Left forelimb (tissue), 1 donor: ENCODE measurements around the gene OTUB2.
A peak's percentile ranks its signal among the peaks of the same experiment; 100 is the strongest.

Experiments
- DNase-seq: peaks from one replicate; pipeline ENCODE4 v3.0.0-alpha.2; 2018; ENCODE audit warnings: low spot score

The OTUB2 gene

DNA sequence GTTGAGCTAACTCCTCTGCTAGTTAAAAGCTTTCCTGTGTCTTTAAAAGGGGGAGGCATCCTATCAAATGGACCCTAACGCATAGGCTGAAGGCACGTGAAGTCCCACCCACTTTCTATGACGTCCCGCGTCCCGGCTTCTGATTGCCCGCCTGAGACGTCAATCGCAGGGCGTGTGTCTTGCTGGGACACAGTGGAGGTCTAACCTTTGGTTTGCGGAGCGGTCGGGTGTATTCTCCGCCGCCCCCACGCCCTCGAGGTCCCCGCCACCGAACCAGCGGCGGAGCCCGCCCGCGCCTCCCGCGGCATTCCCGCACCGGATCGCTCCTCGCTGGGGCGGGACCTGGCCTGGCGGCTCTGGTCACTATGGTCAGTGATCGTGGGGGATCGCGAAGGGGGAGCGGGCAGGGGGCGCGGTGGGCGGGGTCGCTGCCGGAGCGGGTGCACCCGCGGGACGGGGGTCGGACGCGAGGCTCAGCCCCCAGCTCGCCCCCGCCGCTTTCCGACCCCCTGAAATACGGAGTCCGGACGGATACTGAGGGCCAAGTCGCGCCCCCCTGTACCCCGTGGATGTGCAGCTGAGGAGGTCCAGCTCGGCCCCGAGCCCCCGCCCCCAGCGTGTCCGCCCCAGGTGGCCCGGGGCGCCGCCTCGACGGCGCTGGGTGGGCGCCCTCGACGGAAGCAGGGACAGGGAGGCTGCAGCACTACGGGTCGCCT is at the start of gene OTUB2:
Gene OTUB2 (plus strand): TSS at position 168 of the 716 bp plus-strand sequence. CDS start 198 bp downstream, at position 366.
- peak; percentile 98 for DNase-seq

DNA sequence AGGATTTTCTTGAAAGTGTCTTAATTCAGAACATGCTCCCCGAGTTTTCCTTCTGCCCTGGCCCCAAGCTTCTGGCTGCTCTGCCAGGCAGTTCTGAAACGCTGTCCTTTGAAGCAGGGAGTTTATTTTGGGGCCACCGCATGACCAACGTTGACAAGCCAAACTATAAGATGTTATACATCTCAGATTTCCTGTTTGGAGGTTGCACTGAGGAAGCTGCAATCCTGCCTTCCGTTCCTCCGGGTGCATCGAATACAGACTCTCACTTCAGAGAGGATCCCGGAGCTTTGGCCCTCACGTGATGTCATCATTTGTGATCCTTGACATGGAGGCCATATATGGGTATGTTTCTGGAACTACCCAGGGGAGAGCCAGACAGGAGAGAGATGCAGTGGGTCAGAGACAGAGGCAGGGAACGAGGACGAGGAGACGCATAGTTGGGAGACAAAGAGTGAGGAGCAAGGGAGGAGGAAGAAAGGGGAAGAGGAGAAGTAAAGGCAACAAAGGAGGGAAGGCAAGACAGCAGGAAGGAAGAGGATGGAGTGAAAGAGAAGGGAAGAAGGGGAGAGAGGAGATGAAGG is 49.6 kb upstream of the OTUB2 start, which contains the start of gene ASB2:
Gene ASB2 (minus strand): TSS at position 94 of the 581 bp plus-strand sequence. CDS start 12,031 bp downstream, outside the sequence.
- DNase-seq = no peak

DNA sequence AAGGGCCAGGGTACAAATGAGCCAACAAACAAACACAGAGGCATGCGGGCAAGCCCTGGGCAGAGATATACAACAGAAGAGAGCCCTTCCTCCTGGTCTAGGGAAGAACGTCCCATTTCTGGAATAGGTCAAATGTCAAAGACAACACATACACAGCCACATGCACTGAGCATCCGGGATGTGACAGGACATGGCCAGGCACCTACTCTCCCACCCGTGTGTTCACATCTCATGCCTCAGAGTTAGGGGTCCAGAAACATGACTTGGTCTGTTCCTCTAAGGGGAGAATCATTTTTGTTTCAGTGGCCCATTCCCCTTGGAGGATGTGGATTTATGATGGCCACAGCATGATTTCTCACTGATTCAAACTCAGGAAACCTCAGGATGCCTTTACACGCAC is 49.0 kb upstream of the OTUB2 start:
- DNase-seq = no peak

DNA sequence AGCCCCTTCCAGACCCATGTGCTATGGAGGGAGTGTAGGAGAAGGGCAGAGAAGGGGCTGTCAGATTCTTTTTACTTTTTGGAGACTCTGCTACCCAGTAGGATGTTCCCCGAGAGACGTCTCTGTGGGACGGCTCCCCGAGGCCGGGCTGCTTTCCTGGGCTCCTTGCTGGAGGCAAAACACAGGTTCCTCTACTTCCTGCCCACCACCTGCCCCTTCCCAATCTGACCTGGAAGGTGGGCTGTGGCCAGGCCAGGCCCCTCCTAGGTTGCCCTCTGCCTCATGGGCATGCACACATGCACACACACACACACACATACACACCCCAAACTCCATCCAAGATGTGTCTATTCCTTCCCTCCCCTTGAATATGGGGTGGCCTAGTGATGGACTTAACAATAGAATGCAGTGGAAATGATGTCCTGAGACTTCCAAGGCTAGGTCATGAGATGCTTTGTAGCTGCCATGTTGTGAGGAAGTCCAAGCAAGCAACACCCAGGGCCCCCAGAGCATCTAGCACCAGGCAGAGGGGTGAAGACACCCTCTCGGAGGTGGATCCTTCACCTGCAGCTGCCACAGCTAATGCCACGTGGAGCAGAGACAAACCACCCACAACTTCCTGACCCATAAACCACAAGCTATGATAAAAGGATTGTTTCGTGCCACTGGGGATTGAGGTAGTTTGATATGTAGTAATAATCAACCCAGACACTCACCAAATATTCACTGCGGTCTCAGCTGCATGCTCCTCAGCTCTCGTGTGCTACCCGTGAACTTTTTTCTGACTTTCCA is 48.2 kb upstream of the OTUB2 start:
- no peak for DNase-seq

DNA sequence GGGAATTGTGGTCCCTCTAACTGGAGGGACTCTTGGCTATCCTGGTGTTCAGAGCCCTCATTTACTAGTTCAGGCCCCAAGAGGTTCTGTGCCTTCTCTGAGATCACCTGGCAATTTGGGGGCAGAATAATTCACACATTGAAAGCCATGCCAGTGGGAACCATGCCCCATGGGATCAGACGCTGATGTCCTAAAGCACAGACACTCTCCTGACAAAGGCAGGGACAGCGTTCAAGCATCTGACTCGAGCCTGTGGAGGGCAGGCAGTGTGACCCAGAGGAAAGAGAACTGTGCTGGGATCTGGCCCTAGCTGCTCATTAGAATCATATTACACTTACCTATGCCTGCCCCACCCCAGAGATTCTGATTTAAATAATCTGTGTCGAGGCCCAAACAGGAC is 47.4 kb upstream of the OTUB2 start:
- DNase-seq = no peak

DNA sequence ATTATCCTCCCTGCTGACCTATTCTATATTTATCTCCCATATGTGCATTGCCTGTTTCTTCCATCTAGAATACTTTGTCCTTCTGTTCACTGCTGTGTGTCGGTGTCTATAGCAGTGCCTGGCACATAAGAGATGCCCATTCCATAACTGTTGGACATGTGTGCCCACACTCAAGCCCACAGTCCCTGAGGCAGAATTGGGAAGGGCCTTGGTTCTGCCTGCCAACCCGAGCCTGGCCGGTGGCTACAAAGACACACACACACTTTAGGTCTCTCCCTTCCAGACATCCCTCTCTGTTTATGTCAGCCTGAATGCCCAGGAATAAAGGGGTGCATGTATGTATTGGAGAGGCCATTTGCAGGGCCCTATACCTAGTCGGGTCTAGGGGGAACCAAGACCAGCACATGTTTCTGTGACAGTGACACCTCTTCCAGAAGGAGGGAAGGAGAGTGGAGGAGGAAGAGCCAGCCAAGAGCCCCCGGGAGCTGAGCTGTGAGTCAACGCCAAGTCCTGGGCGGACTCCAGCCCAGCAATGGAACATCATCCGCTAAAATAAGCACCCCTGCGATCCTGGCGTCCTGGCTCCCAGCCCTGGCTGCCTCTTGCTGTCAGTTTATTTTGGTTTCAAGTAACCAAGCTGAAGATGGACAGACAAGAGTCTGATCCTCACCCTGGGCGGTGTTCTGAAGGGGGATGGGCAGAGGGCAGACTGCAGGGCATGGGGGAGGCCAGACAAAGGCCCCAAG is 45.5 kb upstream of the OTUB2 start:
- DNase-seq = no peak

DNA sequence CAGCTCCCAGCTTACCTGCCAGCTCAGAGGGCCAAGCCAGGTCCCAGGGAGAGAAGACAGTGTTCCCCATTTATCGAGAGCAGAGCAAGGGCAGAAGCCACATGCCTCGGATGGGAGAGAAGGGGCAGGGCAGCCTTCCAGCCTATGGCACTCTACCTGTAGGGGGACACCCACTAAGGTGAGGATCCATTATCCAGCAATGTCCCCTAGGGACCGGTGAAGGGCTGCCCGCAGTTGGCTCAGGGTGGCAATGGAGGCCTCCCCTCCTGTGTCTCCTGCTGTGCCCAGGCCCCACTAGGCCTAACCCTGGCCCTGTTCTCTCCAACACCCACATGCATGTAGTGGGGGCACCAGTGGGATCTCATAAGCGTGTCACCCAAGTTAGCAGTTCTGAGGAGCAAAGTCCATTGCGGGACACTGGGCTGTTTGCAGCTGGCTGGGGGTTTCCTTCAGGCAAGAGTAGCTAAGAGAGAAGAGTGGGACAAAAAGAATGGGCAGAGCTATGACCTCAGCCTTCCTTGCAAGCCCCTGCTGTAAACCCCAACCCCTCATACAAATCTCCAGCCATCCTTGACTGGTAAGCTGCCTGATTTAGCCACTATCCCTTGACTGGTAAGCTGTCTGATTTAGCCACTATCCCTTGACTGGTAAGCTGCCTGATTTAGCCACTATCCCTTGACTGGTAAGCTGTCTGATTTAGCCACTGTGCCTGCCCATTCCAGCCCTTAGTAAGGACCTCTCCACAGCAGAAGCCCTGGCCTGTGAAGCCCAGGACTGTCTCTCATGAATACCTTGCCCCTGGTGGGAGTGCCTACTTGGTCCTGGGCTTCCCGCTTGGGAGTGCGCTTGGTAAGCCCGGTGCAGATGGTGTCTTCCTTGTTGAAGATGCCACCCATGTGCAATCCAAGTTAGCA is 44.6 kb upstream of the OTUB2 start:
- DNase-seq = no peak

DNA sequence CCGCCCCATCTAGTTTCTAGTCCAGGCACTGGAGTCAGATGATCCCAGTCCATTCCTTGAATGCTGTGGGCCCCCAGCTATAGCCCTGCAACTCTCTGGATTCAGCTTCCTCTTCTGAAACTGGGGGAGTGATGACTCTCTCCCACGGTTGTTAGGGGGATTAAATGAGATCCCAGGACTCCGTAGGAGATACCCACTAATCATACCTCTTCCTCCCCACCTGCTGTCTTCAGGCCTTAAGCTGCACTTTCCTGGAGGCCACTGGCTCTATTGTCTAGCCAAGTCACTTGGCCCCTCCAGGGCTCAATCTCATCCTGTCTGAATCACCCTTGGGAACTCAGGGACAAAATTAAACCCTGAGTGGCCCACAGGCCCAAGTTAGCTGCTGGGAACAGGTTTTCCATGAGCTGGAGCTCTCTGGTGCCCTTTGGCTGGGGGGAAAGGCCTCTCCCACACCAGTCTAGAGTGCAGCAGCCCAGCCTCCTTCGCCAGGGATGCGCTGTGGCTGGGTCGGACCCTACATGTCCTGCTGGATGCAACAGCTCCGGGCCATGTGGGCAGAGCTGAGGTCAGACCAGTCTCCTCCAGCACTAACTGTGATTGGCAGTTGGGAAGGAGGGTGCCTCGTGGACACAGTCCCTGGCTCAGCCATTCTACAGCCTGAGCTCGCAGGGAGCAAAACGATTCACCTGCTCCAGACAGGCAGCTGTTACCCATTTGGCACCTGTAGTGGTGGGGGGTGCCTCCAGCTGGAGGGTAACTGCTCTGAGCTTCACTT is 43.7 kb upstream of the OTUB2 start:
- DNase-seq = no peak

DNA sequence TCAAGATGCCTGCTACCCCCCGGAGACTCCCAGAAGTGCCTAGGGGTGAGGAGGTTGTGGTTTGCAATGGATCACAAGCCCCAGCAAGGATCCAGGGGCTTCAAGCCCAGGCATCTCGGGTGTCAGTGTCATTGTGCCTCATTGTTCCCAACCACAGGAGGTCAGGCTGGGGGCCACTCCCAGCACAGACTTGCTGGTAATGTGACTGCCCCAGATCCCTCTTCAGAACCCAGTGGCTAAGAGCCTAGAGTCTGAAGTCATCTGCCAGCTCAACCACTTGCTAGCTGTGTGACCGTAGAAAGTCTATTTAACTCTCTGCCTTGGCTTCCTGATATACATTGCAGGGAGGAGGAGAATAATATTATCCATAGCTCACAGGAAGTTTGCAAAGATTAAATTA is 42.1 kb upstream of the OTUB2 start:
- DNase-seq = no peak

DNA sequence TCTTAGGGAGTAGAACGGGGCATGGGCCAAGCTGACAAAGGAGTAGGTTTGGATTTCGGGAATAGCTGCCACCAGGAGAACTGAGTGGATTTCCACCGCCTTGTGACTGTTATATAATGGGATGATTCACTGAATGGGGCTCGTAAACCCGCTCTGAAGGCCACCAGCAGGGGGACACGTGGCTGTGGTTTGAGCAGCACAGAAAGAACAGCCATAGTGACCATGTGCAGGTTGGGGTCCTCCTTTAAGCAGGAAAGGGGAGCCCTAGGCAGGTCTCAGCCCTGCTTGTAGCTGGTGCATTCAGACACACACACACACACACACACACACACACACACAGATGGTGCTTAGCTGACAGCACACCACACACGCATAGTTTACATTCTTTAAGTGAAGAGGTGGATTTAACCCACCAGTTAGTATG is 41.1 kb upstream of the OTUB2 start:
- no peak for DNase-seq

DNA sequence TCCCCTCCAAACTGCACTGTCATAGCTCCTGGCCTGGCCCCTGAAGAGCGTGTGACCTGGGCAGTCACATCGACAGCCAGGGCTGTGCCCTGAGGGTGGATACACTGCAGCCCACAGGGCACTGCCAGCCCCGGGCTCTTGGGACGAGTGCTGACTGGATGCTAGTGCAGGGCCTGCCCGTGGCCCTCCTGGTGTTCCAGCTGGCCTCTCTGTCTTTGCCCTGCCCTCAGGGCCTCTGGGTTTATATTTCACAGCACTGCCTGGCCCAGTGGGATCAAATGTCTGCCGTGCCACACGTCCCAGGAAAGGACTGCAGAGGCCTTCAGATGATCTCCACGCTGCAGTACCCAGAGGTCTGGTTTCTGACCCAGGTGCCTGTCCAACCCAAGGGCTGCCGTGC is 39.2 kb upstream of the OTUB2 start:
- no peak for DNase-seq

DNA sequence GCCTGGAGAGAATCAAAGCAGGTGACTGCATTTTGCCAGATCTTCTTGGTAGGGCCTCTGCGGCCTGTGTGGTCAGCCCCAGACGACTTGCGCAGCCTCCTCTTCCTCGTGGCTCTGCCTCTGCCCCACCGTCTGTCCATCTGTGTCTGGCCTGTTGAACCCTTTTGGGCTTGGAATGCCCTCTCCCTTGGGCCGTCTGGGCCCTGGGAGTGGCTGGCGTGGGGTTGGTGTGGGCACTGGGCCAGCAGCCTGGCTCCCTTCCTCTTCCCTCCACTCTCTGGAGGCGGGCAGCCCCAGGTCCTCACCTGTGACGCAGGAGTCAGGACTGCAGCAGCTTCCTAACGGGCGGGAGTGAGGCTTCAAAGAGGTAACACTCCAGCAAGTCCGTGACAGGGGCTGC is 38.8 kb upstream of the OTUB2 start:
- no peak for DNase-seq

DNA sequence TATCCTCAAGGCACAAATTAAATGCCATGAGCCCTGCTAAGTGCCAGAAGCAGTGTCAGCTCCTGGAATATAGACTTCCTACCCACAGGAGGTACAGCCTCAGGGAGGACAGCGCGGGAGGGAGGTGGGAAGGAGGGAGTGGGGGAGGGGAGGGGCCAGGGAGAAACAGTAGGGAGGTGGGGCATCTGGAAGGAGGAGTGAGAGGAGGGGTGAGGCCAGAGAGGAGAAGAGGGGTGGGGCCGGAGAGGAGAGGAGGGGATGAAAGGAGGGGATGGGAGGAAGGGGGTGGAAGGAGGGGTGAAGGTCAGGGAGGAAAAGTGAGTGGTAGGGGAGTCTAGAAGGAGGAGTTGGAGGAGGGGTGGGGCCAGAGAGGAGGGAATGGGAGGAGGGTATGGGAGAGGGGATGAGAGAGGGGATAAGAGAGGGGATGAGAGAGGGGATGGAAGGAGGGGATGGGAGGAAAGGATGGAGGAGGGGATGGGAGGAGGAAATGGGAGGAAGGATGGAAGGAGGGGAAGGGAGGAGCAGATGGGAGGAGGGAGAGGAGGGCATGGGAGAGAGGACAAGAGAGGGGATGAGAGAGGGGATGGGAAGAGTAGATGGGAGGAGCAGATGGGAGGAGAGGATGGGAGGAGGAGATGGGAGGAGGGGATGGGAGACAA is 38.2 kb upstream of the OTUB2 start:
- no peak for DNase-seq

DNA sequence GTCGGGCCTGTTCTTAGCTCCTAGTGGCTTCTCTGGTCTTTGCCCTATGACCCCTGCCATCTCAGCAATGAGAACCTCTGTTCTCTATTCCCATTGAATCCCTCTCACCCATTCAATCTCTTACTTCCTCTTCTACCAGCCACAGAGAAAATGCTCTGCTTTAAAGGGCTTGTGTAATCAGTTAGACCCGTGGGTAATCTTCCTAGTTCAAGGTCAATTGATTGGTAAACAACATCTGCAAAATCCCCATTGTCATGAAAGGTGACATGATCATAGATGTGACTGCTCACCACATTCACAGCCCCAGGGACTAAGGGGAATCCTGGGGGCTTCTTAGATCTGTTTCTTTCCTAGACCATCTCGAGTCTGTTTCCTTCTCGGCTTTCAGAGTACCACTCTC is 36.2 kb upstream of the OTUB2 start:
- DNase-seq = no peak

DNA sequence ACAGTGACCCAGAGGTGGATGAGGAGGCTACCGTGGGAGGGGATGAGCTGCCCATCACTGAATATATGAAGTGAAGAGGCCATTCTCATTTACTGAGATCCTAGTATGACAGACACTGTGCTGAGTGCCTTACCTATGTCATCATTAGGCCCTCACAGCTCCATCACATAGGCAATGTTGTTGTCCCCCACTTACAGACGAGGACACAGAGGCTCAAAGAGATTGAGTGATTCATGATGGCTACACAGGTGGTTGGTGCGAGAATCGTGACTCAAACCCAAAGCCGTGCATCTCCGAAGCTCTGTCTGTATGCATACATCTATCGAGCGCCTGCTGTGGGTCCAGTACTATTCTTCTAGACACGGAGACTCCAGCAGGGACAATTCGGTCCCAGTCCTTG is 34.9 kb upstream of the OTUB2 start:
- DNase-seq = no peak

DNA sequence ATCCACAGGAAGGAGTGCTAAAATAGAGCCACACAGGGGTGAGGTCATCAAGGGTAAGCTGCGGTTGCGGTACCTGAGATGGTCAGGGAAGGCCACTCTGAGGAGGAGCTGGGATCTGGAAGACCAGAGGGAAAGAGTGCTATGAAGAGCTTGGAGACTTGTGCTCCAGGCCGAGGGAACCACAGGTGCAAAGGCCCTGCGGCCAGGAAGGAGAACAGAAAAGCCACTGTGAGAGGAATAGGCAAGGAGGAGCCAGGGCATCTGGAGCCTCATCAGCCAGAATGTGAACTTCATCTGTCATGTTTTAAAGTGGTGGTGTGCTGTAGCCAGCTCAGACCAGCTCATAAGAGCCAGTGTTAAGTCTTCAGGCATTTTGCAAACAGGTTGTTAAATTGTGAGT is 34.5 kb upstream of the OTUB2 start:
- DNase-seq = no peak

DNA sequence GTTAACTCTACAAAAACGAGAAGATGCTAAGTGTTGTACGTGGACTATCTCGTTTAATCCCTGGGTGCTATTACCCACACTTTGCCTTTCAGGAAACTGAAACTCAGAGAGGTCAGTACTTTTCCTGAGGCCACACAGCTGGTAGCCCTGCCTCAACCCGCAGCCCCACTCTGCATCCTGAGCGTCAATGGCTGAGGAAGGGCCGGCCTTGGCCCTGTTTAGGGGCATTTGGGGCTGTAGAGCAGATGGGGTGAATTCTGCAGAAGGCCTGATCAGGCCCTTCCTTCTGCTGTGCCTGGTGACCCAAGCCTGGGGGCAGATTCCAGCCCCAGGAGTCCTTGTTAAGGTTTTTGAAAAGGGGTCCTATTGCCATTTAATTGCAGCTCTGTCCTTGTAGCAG is 32.8 kb upstream of the OTUB2 start:
- DNase-seq = no peak

DNA sequence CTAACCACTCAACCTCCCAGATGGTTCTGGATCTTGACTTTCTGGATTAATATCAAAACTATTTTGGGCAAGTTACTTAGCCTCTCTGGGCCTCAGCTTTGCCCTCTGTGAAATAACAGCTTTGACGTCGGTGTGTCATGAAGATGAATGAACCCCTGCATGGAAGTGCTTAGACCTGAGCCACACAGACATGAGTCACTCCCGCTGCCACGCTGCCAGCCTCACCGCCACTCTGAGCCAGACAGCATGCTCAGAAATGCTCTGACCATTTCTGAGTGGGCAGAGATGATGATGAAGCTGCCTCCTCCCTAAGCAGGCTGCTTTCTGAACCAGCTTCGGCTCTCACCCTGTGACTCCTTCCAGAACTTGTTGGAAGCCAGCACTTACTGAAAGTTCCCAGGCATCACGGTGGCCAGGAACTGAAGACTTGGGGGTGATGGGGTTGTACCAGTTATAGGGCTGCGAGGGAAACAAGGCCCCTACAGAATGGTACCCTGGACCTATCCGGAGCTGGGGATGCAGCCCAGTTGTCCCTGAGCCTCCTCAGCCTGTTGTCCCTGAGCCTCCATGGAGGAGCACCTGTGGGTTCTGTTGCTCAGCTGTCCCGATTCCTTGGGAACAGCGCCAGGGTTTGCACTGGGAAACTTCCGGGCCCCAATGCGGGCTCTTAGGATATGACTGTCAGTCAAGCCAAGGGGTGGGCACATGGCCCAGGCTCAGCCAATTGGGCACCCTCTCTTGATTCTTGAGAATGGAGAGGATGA is 31.0 kb upstream of the OTUB2 start:
- DNase-seq = no peak

DNA sequence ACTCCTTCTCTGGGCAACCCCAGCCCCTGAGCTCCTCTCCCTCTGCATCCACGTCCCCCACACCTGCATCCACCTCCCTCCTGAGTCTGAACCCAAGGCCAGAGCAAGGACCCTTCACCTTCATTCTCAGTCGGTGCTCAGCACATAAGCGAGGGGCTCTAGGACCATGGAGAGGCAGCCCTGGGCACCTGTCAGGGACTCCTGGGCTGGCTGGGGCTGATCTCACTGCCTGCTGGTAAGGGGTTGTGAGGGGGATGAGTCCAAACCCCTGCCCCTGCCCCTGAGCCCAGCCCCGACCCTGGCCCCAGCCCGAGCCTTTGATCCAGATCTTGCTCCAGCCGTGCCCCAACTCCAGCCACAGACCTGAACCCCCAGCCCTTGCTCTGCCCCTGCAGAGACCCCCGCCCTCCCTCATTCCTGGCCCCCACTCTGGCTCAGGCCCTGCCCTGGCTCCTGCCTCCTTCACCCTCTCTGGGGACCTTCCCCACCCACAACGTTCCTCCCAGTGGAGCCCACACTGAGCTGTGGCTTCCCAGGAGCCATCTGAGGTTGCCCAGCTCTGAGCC is 29.9 kb upstream of the OTUB2 start:
- DNase-seq = no peak
